Neuronal stem cell (in vitro differentiated cells): ENCODE measurements around the gene ARRB2.

ENCODE experiments used
- DNase-seq: peaks from one replicate; pipeline ENCODE4 v3.0.0-alpha.2; 2013; ENCODE audit warnings: low spot score
- H2AFZ ChIP-seq: one replicate; pipeline ENCODE4 v1.6.1; 2013; ENCODE audit warnings: mild to moderate bottlenecking, low read length, inconsistent platforms
- H2AK5ac ChIP-seq: 2 replicates; pipeline ENCODE4 v1.6.1; 2013; ENCODE audit warnings: low read depth, mild to moderate bottlenecking, inconsistent platforms, low read length, moderate library complexity, mixed read lengths
- H2BK120ac ChIP-seq: 2 replicates; pipeline ENCODE4 v1.6.1; 2013; ENCODE audit warnings: low read depth, mild to moderate bottlenecking, inconsistent platforms, low read length, moderate library complexity, mixed read lengths
- H2BK12ac ChIP-seq: one replicate; pipeline ENCODE4 v1.6.1; 2013; ENCODE audit warnings: low read length, inconsistent platforms
- H2BK15ac ChIP-seq: 2 replicates; pipeline ENCODE4 v1.6.1; 2013; ENCODE audit warnings: mild to moderate bottlenecking, low read length, inconsistent platforms, mixed read lengths
- H2BK5ac ChIP-seq: one replicate; pipeline ENCODE4 v1.6.1; 2013; ENCODE audit warnings: inconsistent platforms, mild to moderate bottlenecking, low read length, moderate library complexity
- H3K14ac ChIP-seq: one replicate; pipeline ENCODE4 v1.6.1; 2013; ENCODE audit warnings: low read length, inconsistent platforms
- H3K18ac ChIP-seq: 2 replicates; pipeline ENCODE4 v1.6.1; 2013; ENCODE audit warnings: low read length, inconsistent platforms
- H3K23ac ChIP-seq: 2 replicates; pipeline ENCODE4 v1.6.1; 2013; ENCODE audit warnings: low read depth, mild to moderate bottlenecking, mixed read lengths, low read length, inconsistent platforms; ENCODE audit not compliant: poor library complexity
- H3K27ac ChIP-seq: replicated peaks from 3 replicates; pipeline ENCODE4 v1.5.1; 2013; ENCODE audit warnings: low read length, inconsistent platforms
- H3K27me3 ChIP-seq, 3 experiments: 2 replicates each; pipeline ENCODE4 v1.6.1; 2013; ENCODE audit warnings: low read length in 3 of 3, mild to moderate bottlenecking in 2 of 3, inconsistent platforms in 1 of 3, low read depth in 1 of 3, mixed read lengths in 1 of 3, moderate library complexity in 1 of 3; ENCODE audit not compliant: control insufficient read depth in 3 of 3, insufficient read depth in 3 of 3
- H3K36me3 ChIP-seq, 2 donors: replicated peaks in 1 of 2; 2 replicates each; pipeline ENCODE4 v1.6.1; 2013; ENCODE audit warnings: low read length in 2 of 2; ENCODE audit not compliant: control insufficient read depth in 2 of 2, insufficient read depth in 2 of 2
- H3K4ac ChIP-seq: 2 replicates; pipeline ENCODE4 v1.6.1; 2013; ENCODE audit warnings: inconsistent platforms, mild to moderate bottlenecking, low read length, moderate library complexity
- H3K4me1 ChIP-seq, 2 donors: 1 replicate in 1 of 2; 2 replicates in 1 of 2; pipeline ENCODE4 v1.6.1; 2013; ENCODE audit warnings: low read length in 2 of 2, low read depth in 1 of 2; ENCODE audit not compliant: control insufficient read depth in 2 of 2, insufficient read depth in 1 of 2
- H3K4me2 ChIP-seq: one replicate; pipeline ENCODE4 v1.6.1; 2013; ENCODE audit warnings: mild to moderate bottlenecking, low read length, inconsistent platforms; ENCODE audit not compliant: insufficient read depth, poor library complexity, severe bottlenecking
- H3K4me3 ChIP-seq, 2 donors: 2 replicates each; pipeline ENCODE4 v1.5.1; 2013; ENCODE audit warnings: low read length in 2 of 2, mild to moderate bottlenecking in 2 of 2, inconsistent platforms in 1 of 2, moderate library complexity in 1 of 2
- H3K79me1 ChIP-seq: one replicate; pipeline ENCODE4 v1.6.1; 2013; ENCODE audit warnings: low read depth, mild to moderate bottlenecking, inconsistent platforms, low read length, moderate library complexity
- H3K9ac ChIP-seq: one replicate; pipeline ENCODE4 v1.6.1; 2013; ENCODE audit warnings: mild to moderate bottlenecking, low read depth, low read length, inconsistent platforms; ENCODE audit not compliant: poor library complexity
- H3K9me3 ChIP-seq, 2 donors: replicated peaks in 1 of 2; 2 replicates each; pipeline versions ENCODE3 to v1.6.1; 2013; ENCODE audit warnings: low read length in 2 of 2, mild to moderate bottlenecking in 2 of 2, inconsistent platforms in 1 of 2, low read depth in 1 of 2, mixed read lengths in 1 of 2, moderate library complexity in 1 of 2; ENCODE audit not compliant: control insufficient read depth in 2 of 2, insufficient read depth in 1 of 2
- H4K8ac ChIP-seq: one replicate; pipeline ENCODE4 v1.6.1; 2013; ENCODE audit warnings: low read depth, mild to moderate bottlenecking, inconsistent platforms, low read length, moderate library complexity
- H4K91ac ChIP-seq: one replicate; pipeline ENCODE4 v1.6.1; 2013; ENCODE audit warnings: low read length, low read depth, mild to moderate bottlenecking, inconsistent platforms; ENCODE audit not compliant: poor library complexity
- WGBS, 2 donors: extraction: QIAGEN DNeasy Blood & Tissue Kit; methylation state at CpG; one replicate each; pipeline ENCODE4 v1.1.7; 2013; ENCODE audit warnings: missing lambda C conversion rate in 2 of 2, mixed read lengths in 1 of 2; ENCODE audit not compliant: insufficient read length in 2 of 2, insufficient replicate concordance in 1 of 2; ENCODE audit errors: extremely low coverage in 2 of 2; 5-methylcytosine and 5-hydroxymethylcytosine counted together

Gene ARRB2

GRCh38 chr17:4768298-4768697 is 57.9 kb downstream of the ARRB2 start:
- Histone ChIP-seq H2BK120ac (no peak overlapping the region), H3K4me3 (no peak overlapping the region), H4K91ac (no peak overlapping the region), H2BK12ac (no peak overlapping the region), H2AK5ac (no peak overlapping the region), H3K18ac (no peak overlapping the region), H3K9me3 (peaks cover 0 to 2% of the 10 kb centered on the region in 2 donors), H3K23ac (no peak overlapping the region), H3K4me1 (no peaks in the 10 kb centered on the region), H2AFZ (no peak overlapping the region), H4K8ac (no peak overlapping the region), H3K79me1 (no peaks in the 10 kb centered on the region), H2BK15ac (no peak overlapping the region), H3K27ac (no peak overlapping the region), H3K4me2 (no peak overlapping the region), H3K9ac (no peak overlapping the region), H2BK5ac (no peak overlapping the region), H3K14ac (no peak overlapping the region), H3K4ac (no peak overlapping the region), H3K27me3 (peaks cover 0 to 22% (median 0%) of the 10 kb centered on the region in 3 experiments), H3K36me3 (no peaks in the 10 kb centered on the region)
- WGBS, 2 donors = no CpG with 5 or more reads among the region's 6 CpGs
- no peak for DNase-seq

GRCh38 chr17:4769628-4770027 is 59.2 kb downstream of the ARRB2 start:
- H4K8ac ChIP-seq = no peak overlapping the region
- H3K14ac ChIP-seq = no peak overlapping the region
- H3K27me3 ChIP-seq = peaks cover 0 to 23% (median 0%) of the 10 kb centered on the region in 3 experiments
- no peak overlapping the region for H3K23ac ChIP-seq
- H2BK15ac ChIP-seq = no peak overlapping the region
- H2BK120ac ChIP-seq = no peak overlapping the region
- no CpG with 5 or more reads among the region's 2 CpGs for whole genome bisulfite sequencing, 2 donors
- H2AFZ ChIP-seq = no peak overlapping the region
- H3K9ac ChIP-seq = no peak overlapping the region
- peaks cover 0 to 2% of the 10 kb centered on the region in 2 donors for H3K9me3 ChIP-seq
- no peak overlapping the region for H3K4me2 ChIP-seq
- no peaks in the 10 kb centered on the region for H3K4me1 ChIP-seq
- H4K91ac ChIP-seq = no peak overlapping the region
- DNase-seq = no peak
- no peak overlapping the region for H2AK5ac ChIP-seq
- H3K36me3 ChIP-seq = no peaks in the 10 kb centered on the region
- no peak overlapping the region for H2BK12ac ChIP-seq
- no peak overlapping the region for H3K4me3 ChIP-seq
- H3K18ac ChIP-seq = no peak overlapping the region
- H2BK5ac ChIP-seq = no peak overlapping the region
- no peaks in the 10 kb centered on the region for H3K79me1 ChIP-seq
- H3K4ac ChIP-seq = no peak overlapping the region
- no peak overlapping the region for H3K27ac ChIP-seq
